Mesenchymal stem cell (in vitro differentiated cells and primary cell): ENCODE measurements around the gene ERC2.

ENCODE experiments used
- DNase-seq: peaks from one replicate; pipeline ENCODE4 v3.0.0-alpha.2; 2013
- H2AFZ ChIP-seq: one replicate; pipeline ENCODE4 v1.6.1; 2013; ENCODE audit warnings: low read depth, mild to moderate bottlenecking, control low read depth, inconsistent platforms, low read length, moderate library complexity
- H2AK5ac ChIP-seq: 2 replicates; pipeline ENCODE4 v1.6.1; 2013; ENCODE audit warnings: low read length, moderate library complexity, mild to moderate bottlenecking, inconsistent platforms; ENCODE audit not compliant: severe bottlenecking
- H2BK120ac ChIP-seq: one replicate; pipeline ENCODE4 v1.6.1; 2013; ENCODE audit warnings: low read depth, mild to moderate bottlenecking, inconsistent platforms, low read length, moderate library complexity
- H2BK12ac ChIP-seq, 2 experiments: one replicate each; pipeline ENCODE4 v1.6.1; 2013; ENCODE audit warnings: inconsistent platforms in 2 of 2, low read length in 2 of 2, mild to moderate bottlenecking in 2 of 2, moderate library complexity in 2 of 2, control low read depth in 1 of 2
- H2BK15ac ChIP-seq: one replicate; pipeline ENCODE4 v1.6.1; 2013; ENCODE audit warnings: mild to moderate bottlenecking, low read depth, inconsistent platforms; ENCODE audit not compliant: poor library complexity, severe bottlenecking
- H2BK5ac ChIP-seq: 2 replicates; pipeline ENCODE4 v1.6.1; 2013; ENCODE audit warnings: low read depth, mild to moderate bottlenecking, low read length, control low read depth, inconsistent platforms; ENCODE audit not compliant: poor library complexity, severe bottlenecking
- H3K14ac ChIP-seq, 2 experiments: one replicate each; pipeline ENCODE4 v1.6.1; 2013; ENCODE audit warnings: inconsistent platforms in 2 of 2, low read length in 2 of 2, control low read depth in 1 of 2, mild to moderate bottlenecking in 1 of 2, moderate library complexity in 1 of 2
- H3K18ac ChIP-seq, 2 experiments: one replicate each; pipeline ENCODE4 v1.6.1; 2013; ENCODE audit warnings: inconsistent platforms in 2 of 2, low read length in 2 of 2, control low read depth in 1 of 2, low read depth in 1 of 2, mild to moderate bottlenecking in 1 of 2
- H3K23ac ChIP-seq, 2 experiments: one replicate each; pipeline ENCODE4 v1.6.1; 2013; ENCODE audit warnings: inconsistent platforms in 2 of 2, low read length in 2 of 2, mild to moderate bottlenecking in 2 of 2, moderate library complexity in 2 of 2, control low read depth in 1 of 2
- H3K27ac ChIP-seq: 2 replicates; pipeline ENCODE4 v1.5.1; 2013; ENCODE audit warnings: mild to moderate bottlenecking, moderate library complexity, low read length, control low read depth, inconsistent platforms; ENCODE audit not compliant: poor library complexity, severe bottlenecking
- H3K27me3 ChIP-seq, 2 experiments: 2 replicates each; pipeline versions ENCODE4 v1.6.1 to v1.7.0; 2013; ENCODE audit warnings: low read length in 2 of 2, mild to moderate bottlenecking in 2 of 2, moderate library complexity in 2 of 2, control low read depth in 1 of 2, inconsistent platforms in 1 of 2; ENCODE audit not compliant: control insufficient read depth in 1 of 2, insufficient read depth in 1 of 2
- H3K36me3 ChIP-seq, 2 experiments: 2 replicates each; pipeline versions ENCODE4 v1.6.1 to v1.7.0; 2013; ENCODE audit warnings: low read length in 2 of 2, control low read depth in 1 of 2, inconsistent platforms in 1 of 2, low read depth in 1 of 2, mild to moderate bottlenecking in 1 of 2; ENCODE audit not compliant: insufficient read depth in 2 of 2, control insufficient read depth in 1 of 2
- H3K4ac ChIP-seq, 2 experiments: one replicate each; pipeline ENCODE4 v1.6.1; 2013; ENCODE audit warnings: inconsistent platforms in 2 of 2, low read length in 2 of 2, mild to moderate bottlenecking in 2 of 2, moderate library complexity in 2 of 2, control low read depth in 1 of 2, low read depth in 1 of 2
- H3K4me1 ChIP-seq: 2 replicates; pipeline ENCODE4 v1.6.1; 2013; ENCODE audit warnings: low read depth, low read length, control low read depth; ENCODE audit not compliant: control insufficient read depth, insufficient read depth
- H3K4me2 ChIP-seq: 2 replicates; pipeline ENCODE4 v1.6.1; 2013; ENCODE audit warnings: low read length, mild to moderate bottlenecking, inconsistent platforms; ENCODE audit not compliant: poor library complexity, severe bottlenecking
- H3K4me3 ChIP-seq, 2 experiments: 2 replicates each; pipeline versions ENCODE4 v1.5.1 to v1.7.0; 2013; ENCODE audit warnings: low read length in 2 of 2, mild to moderate bottlenecking in 2 of 2, control low read depth in 1 of 2, low read depth in 1 of 2; ENCODE audit not compliant: insufficient read depth in 1 of 2
- H3K79me1 ChIP-seq: replicated peaks from 2 replicates; pipeline ENCODE4 v1.6.1; 2013; ENCODE audit warnings: mild to moderate bottlenecking, control low read depth, low read length, inconsistent platforms; ENCODE audit not compliant: poor library complexity, severe bottlenecking
- H3K9ac ChIP-seq: 2 replicates; pipeline ENCODE4 v1.7.0; 2013; ENCODE audit warnings: mild to moderate bottlenecking, low read length, moderate library complexity
- H3K9me3 ChIP-seq: 2 replicates; pipeline ENCODE4 v1.7.0; 2013; ENCODE audit warnings: mild to moderate bottlenecking, low read length; ENCODE audit not compliant: control insufficient read depth
- H4K8ac ChIP-seq: one replicate; pipeline ENCODE4 v1.6.1; 2013; ENCODE audit warnings: inconsistent platforms, mild to moderate bottlenecking, low read length, moderate library complexity
- H4K91ac ChIP-seq: one replicate; pipeline ENCODE4 v1.6.1; 2013; ENCODE audit warnings: mild to moderate bottlenecking, low read length, inconsistent platforms
- WGBS: methylation state at CpG from one replicate; pipeline ENCODE4 v1.1.7; 2013; ENCODE audit warnings: mixed read lengths; 5-methylcytosine and 5-hydroxymethylcytosine counted together

The ERC2 gene

GRCh38 chr3:56001537-56001936 lies 466.7 kb downstream of the ERC2 start:
- no peak overlapping the region for H3K18ac ChIP-seq
- H3K9me3 ChIP-seq = no peaks in the 10 kb centered on the region
- H3K14ac ChIP-seq = no peak overlapping the region
- no peak overlapping the region for H2BK12ac ChIP-seq
- no peaks in the 10 kb centered on the region for H3K27me3 ChIP-seq
- no peak overlapping the region for H4K8ac ChIP-seq
- no peak overlapping the region for H4K91ac ChIP-seq
- no peak overlapping the region for H3K27ac ChIP-seq
- H2BK5ac ChIP-seq = no peak overlapping the region
- WGBS = 100% methylated on average over 2 of the region's 4 CpGs
- no peak overlapping the region for H2BK15ac ChIP-seq
- no peak overlapping the region for H3K9ac ChIP-seq
- H3K4me1 ChIP-seq = no peaks in the 10 kb centered on the region
- no peak overlapping the region for H2AFZ ChIP-seq
- no peak overlapping the region for H3K4ac ChIP-seq
- H3K36me3 ChIP-seq = no peaks in the 10 kb centered on the region
- no peak overlapping the region for H3K4me3 ChIP-seq
- no peaks in the 10 kb centered on the region for H3K79me1 ChIP-seq
- DNase-seq = no peak
- H3K4me2 ChIP-seq = no peak overlapping the region
- no peak overlapping the region for H3K23ac ChIP-seq
- no peak overlapping the region for H2AK5ac ChIP-seq
- H2BK120ac ChIP-seq = no peak overlapping the region

DNA sequence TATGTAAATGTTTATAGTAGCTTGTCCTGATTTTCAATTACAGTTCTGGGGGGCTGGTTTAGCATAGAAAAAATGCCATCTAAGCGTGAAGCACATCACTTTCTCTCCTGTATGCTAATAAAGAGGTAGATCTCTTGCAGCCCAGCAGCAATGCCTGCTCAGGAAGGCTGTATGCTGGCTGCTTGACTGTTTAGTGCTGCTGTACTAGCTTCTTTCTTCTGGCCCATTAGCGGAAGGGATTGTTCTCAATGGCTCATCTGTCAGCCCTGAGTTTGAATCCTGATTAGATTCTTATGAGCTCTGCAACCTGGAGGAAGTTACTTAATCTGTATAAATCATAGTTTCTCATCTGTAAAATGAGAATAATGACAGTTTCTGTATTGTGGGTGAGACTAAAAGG lies 478.9 kb downstream of the ERC2 start:
- no peak overlapping the region for H3K4me2 ChIP-seq
- H3K4ac ChIP-seq = no peak overlapping the region
- H3K4me1 ChIP-seq = no peaks in the 10 kb centered on the region
- H2BK120ac ChIP-seq = no peak overlapping the region
- H3K23ac ChIP-seq = no peak overlapping the region
- H3K4me3 ChIP-seq = no peak overlapping the region
- H3K27me3 ChIP-seq = no peaks in the 10 kb centered on the region
- no peak overlapping the region for H3K14ac ChIP-seq
- no peak overlapping the region for H3K9ac ChIP-seq
- H3K9me3 ChIP-seq = no peaks in the 10 kb centered on the region
- no peak for DNase-seq
- whole genome bisulfite sequencing = 93% methylated on average over 2 of the region's 2 CpGs
- H4K8ac ChIP-seq = no peak overlapping the region
- H2AFZ ChIP-seq = no peak overlapping the region
- no peak overlapping the region for H2BK5ac ChIP-seq
- no peaks in the 10 kb centered on the region for H3K79me1 ChIP-seq
- no peak overlapping the region for H4K91ac ChIP-seq
- H2AK5ac ChIP-seq = no peak overlapping the region
- no peak overlapping the region for H3K18ac ChIP-seq
- H2BK15ac ChIP-seq = no peak overlapping the region
- H2BK12ac ChIP-seq = no peak overlapping the region
- no peaks in the 10 kb centered on the region for H3K36me3 ChIP-seq
- no peak overlapping the region for H3K27ac ChIP-seq

- H2AK5ac ChIP-seq = no peak overlapping the region
- H3K18ac ChIP-seq = no peak overlapping the region
- H3K79me1 ChIP-seq = no peaks in the 10 kb centered on the region
- H3K27ac ChIP-seq = no peak overlapping the region
- H3K14ac ChIP-seq = no peak overlapping the region
- H2AFZ ChIP-seq = no peak overlapping the region
- H3K4me3 ChIP-seq = no peak overlapping the region
- H3K9ac ChIP-seq = no peak overlapping the region
- no peak overlapping the region for H3K23ac ChIP-seq
- no peaks in the 10 kb centered on the region for H3K9me3 ChIP-seq
- H3K4ac ChIP-seq = no peak overlapping the region
- no peak overlapping the region for H3K4me2 ChIP-seq
- no peaks in the 10 kb centered on the region for H3K27me3 ChIP-seq
- no peak overlapping the region for H2BK15ac ChIP-seq
- H2BK120ac ChIP-seq = no peak overlapping the region
- no peak overlapping the region for H2BK12ac ChIP-seq
- peak overlapping the region; percentile 7 for H4K8ac ChIP-seq
- no peaks in the 10 kb centered on the region for H3K4me1 ChIP-seq
- no peaks in the 10 kb centered on the region for H3K36me3 ChIP-seq
- DNase-seq = no peak
- H4K91ac ChIP-seq = no peak overlapping the region
- WGBS = 28% methylated on average over 2 of the region's 3 CpGs
- no peak overlapping the region for H2BK5ac ChIP-seq
Measured at GRCh38 chr3:55988905-55989304, 479.4 kb downstream of the ERC2 start.

GRCh38 chr3:55984626-55985025 lies 483.6 kb downstream of the ERC2 start:
- Histone ChIP-seq H3K36me3 (no peaks in the 10 kb centered on the region), H2AFZ (no peak overlapping the region), H3K4me2 (no peak overlapping the region), H4K8ac (no peak overlapping the region), H3K18ac (no peak overlapping the region), H3K27me3 (no peaks in the 10 kb centered on the region), H2BK120ac (no peak overlapping the region), H4K91ac (no peak overlapping the region), H3K4me1 (no peaks in the 10 kb centered on the region), H2BK5ac (no peak overlapping the region), H3K9ac (no peak overlapping the region), H3K23ac (no peak overlapping the region), H3K14ac (no peak overlapping the region), H3K79me1 (no peaks in the 10 kb centered on the region), H3K4ac (no peak overlapping the region), H2BK12ac (no peak overlapping the region), H3K4me3 (no peak overlapping the region), H2BK15ac (no peak overlapping the region), H3K9me3 (no peaks in the 10 kb centered on the region), H2AK5ac (no peak overlapping the region), H3K27ac (no peak overlapping the region)
- 57% methylated on average over 4 of the region's 5 CpGs for WGBS
- peak; percentile 40 for DNase-seq
